Measurements from ENCODE around the gene MTARC2.

Gene MTARC2

DNA sequence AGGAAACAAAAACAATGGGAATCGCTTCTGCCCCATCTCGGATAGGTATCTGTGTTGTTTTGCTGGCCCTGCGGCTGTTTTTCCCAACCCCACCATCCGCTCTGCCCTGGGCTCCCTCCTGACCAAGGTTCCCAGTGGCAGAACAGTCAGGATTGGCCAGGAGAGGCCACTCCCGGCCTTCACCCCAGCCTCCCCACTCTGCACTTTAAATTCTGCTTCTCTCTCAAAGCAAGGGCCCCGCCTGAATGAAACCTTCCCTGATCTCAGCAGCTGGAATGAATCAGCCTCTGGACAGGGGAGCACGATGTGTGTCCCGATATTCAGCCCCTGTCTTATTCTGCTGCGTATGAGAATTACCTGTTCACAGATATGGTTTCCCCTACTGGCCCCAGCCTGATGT lies 41.6 kb upstream of the MTARC2 start:
- no peak overlapping the region for H2AFZ ChIP-seq (ENCODE audit: low read depth)
- H3K4me1 ChIP-seq (ENCODE audit: low read depth, poor library complexity, severe bottlenecking): no peaks in the 10 kb centered on the region

DNA sequence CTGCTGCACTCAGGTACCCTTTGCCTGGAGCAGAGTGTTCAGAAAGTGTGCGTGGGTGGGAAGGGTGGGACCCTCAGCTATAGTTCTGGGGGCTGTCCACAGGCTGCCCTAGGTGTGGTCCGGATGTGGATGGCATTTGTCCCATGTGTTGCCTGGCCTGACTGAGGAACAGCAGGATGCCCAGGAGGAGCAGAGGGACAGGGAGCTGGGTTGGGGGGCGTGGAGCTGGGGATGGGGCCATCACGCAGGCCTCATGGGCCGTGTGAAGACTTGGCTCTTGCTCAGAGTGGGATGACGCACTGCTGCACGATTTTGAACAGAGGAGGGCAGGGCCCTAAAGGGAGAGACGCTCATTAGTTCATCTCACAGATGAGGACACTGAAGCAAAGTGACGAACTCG lies 41.0 kb upstream of the MTARC2 start:
- H3K36me3 ChIP-seq (ENCODE audit: insufficient read depth): no peaks in the 10 kb centered on the region
- no peaks in the 10 kb centered on the region for H3K27me3 ChIP-seq (ENCODE audit: insufficient read depth, low read depth)
- no peak overlapping the region for H3K4me2 ChIP-seq
- H4K20me1 ChIP-seq (ENCODE audit: insufficient read depth): no peaks in the 10 kb centered on the region
- no peaks in the 10 kb centered on the region for H3K4me1 ChIP-seq (ENCODE audit: low read depth, poor library complexity, severe bottlenecking)
- H3K9ac ChIP-seq: no peak overlapping the region
- no peak overlapping the region for H2AFZ ChIP-seq (ENCODE audit: low read depth)
- no peaks in the 10 kb centered on the region for H3K79me2 ChIP-seq (ENCODE audit: insufficient read depth, low read depth)
- H3K27ac ChIP-seq: no peak overlapping the region
- TF ChIP-seq, protein P1, sequence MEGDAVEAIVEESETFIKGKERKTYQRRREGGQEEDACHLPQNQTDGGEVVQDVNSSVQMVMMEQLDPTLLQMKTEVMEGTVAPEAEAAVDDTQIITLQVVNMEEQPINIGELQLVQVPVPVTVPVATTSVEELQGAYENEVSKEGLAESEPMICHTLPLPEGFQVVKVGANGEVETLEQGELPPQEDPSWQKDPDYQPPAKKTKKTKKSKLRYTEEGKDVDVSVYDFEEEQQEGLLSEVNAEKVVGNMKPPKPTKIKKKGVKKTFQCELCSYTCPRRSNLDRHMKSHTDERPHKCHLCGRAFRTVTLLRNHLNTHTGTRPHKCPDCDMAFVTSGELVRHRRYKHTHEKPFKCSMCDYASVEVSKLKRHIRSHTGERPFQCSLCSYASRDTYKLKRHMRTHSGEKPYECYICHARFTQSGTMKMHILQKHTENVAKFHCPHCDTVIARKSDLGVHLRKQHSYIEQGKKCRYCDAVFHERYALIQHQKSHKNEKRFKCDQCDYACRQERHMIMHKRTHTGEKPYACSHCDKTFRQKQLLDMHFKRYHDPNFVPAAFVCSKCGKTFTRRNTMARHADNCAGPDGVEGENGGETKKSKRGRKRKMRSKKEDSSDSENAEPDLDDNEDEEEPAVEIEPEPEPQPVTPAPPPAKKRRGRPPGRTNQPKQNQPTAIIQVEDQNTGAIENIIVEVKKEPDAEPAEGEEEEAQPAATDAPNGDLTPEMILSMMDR (conservative IDR thresholded peaks at IDR 0.05; ENCODE audit: low read depth, low read length): no peak
- H3K4me3 ChIP-seq (IDR thresholded peaks at IDR 0.05; ENCODE audit: insufficient read depth, low read depth, low read length): no peak overlapping the region

More for the DNA sequence above, 41.6 kb upstream of the MTARC2 start:
- Histone ChIP-seq H3K36me3 (ENCODE audit: insufficient read depth) (no peaks in the 10 kb centered on the region), H3K4me2 (no peak overlapping the region), H4K20me1 (ENCODE audit: insufficient read depth) (no peaks in the 10 kb centered on the region), H3K27ac (no peak overlapping the region), H3K79me2 (ENCODE audit: insufficient read depth, low read depth) (no peaks in the 10 kb centered on the region), H3K27me3 (ENCODE audit: insufficient read depth, low read depth) (no peaks in the 10 kb centered on the region), H3K4me3 (IDR thresholded peaks at IDR 0.05; ENCODE audit: insufficient read depth, low read depth, low read length) (no peak overlapping the region), H3K9ac (no peak overlapping the region)
- TF ChIP-seq, protein P1 (conservative IDR thresholded peaks at IDR 0.05; ENCODE audit: low read depth, low read length): no peak

DNA sequence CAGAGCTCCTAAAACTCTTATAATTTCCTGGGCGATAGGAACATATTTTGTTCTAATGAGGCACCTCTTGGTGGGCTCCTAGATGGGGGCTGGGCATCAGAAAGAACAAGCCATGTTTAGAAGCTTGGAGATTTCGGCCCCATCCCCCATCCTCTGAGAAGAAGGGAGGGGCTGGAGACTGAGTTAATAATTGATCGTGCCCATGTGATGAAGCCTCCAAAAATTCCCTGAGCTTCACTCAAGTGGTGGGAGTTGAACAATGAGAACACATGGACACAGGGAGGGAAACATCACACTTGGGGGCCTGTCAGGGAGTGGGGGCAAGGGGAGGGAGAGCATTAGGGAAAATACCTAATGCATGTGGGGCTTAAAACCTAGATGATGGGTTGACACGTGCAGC lies 39.9 kb upstream of the MTARC2 start:
- Histone ChIP-seq H3K27me3 (ENCODE audit: insufficient read depth, low read depth) (no peaks in the 10 kb centered on the region), H3K79me2 (ENCODE audit: insufficient read depth, low read depth) (no peaks in the 10 kb centered on the region), H3K4me1 (ENCODE audit: low read depth, poor library complexity, severe bottlenecking) (no peaks in the 10 kb centered on the region), H3K9ac (no peak overlapping the region), H4K20me1 (ENCODE audit: insufficient read depth) (no peaks in the 10 kb centered on the region), H2AFZ (ENCODE audit: low read depth) (no peak overlapping the region), H3K36me3 (ENCODE audit: insufficient read depth) (no peaks in the 10 kb centered on the region), H3K4me2 (no peak overlapping the region), H3K27ac (no peak overlapping the region), H3K4me3 (IDR thresholded peaks at IDR 0.05; ENCODE audit: insufficient read depth, low read depth, low read length) (no peak overlapping the region)
- TF ChIP-seq, protein P1 (conservative IDR thresholded peaks at IDR 0.05; ENCODE audit: low read depth, low read length): no peak

DNA sequence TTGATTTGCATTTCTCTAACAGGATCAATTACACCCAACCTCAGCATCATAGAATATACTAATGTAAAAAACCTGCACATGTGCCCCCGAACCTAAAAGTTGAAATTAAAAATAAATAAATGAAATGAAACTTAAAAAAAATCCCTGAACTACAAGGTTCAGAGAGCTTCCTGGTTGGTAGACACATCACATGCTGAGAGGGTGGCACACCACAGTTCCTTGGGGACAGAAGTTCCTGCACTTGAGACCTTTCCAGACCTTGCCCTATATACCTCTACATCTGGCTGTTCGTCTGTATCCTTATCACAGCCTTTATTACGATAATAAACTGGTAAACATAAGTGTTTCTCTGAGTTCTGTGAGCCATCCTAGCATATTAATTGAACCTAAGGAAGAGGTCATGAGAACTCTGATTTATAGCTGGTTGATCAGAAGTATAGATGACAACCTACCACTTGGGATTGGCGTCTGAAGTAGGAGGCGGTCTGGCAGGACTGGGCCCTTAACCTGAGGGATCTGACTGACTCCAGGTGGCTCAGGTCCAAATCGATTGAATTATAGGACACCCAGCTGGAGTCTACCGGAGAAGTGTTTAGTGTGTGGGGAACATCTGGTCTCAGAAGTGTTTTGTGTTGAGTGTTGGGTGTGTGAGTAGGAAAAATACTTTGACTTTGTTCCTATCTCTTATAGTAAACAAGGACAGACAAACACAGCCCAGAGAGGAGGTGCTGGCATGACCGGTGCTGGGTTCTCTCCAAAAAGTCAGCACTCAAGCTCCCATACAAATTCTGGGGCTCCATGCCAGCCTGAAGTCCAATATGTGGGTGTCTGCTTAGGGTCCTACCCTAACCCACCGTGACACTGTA lies 39.0 kb upstream of the MTARC2 start:
- H2AFZ ChIP-seq (ENCODE audit: low read depth): no peak overlapping the region
- no peak overlapping the region for H3K9ac ChIP-seq
- H3K79me2 ChIP-seq (ENCODE audit: insufficient read depth, low read depth): no peaks in the 10 kb centered on the region
- H3K4me2 ChIP-seq: no peak overlapping the region
- H3K27me3 ChIP-seq (ENCODE audit: insufficient read depth, low read depth): no peaks in the 10 kb centered on the region
- no peak overlapping the region for H3K27ac ChIP-seq
- no peak overlapping the region for H3K4me3 ChIP-seq (IDR thresholded peaks at IDR 0.05; ENCODE audit: insufficient read depth, low read depth, low read length)
- H3K4me1 ChIP-seq (ENCODE audit: low read depth, poor library complexity, severe bottlenecking): no peaks in the 10 kb centered on the region
- TF ChIP-seq, protein P1 (conservative IDR thresholded peaks at IDR 0.05; ENCODE audit: low read depth, low read length): no peak
- H4K20me1 ChIP-seq (ENCODE audit: insufficient read depth): no peaks in the 10 kb centered on the region
- H3K36me3 ChIP-seq (ENCODE audit: insufficient read depth): no peaks in the 10 kb centered on the region

Measured in KMS-11 (cell line).